Transverse colon (tissue), 4 donors: ENCODE measurements around the gene ITGA11.

Experiments used
- CTCF ChIP-seq, 5 experiments: fragments of 200-600 bp in 3 of 5; fragments of 450-650 bp in 2 of 5; sonication (generic) in 3 of 5; IDR thresholded peaks; 1 replicate in 2 of 5; 2 replicates in 3 of 5; pipeline ENCODE4 v1.5.1; 2016 to 2017; ENCODE audit warnings: antibody characterized with exemption in 5 of 5, inconsistent platforms in 3 of 5, mild to moderate bottlenecking in 2 of 5, moderate library complexity in 1 of 5
- EP300 ChIP-seq: sonication (generic); formaldehyde crosslinking; IDR thresholded peaks from one replicate; pipeline ENCODE4 v1.6.1; 2017; ENCODE audit warnings: antibody characterized with exemption, low read depth
- POLR2A ChIP-seq: fragments of 450-650 bp; IDR thresholded peaks from one replicate; pipeline ENCODE4 v1.6.1; 2016; ENCODE audit warnings: antibody characterized with exemption, mild to moderate bottlenecking, moderate library complexity
- POLR2AphosphoS5 ChIP-seq, 3 donors: sonication (generic); formaldehyde crosslinking; IDR thresholded peaks; one replicate each; pipeline ENCODE4 v1.6.1; 2016; ENCODE audit warnings: antibody characterized with exemption in 3 of 3

- TF ChIP-seq CTCF (IDR thresholded peaks at IDR 0.05) (no peak), POLR2A (no peak), POLR2AphosphoS5 (IDR thresholded peaks at IDR 0.05) (no peak), EP300 (no peak)
Measured at GRCh38 chr15:68403161-68403941, 28.6 kb downstream of the ITGA11 start.
